T-helper 2 cell (primary cell): ENCODE measurements around the gene SLC9B2.
"Not testable (repeated sequence)": the region's sequence is repeated elsewhere in the genome, so short reads cannot be mapped to it uniquely, and the experiment has no call there.

Experiments
- DNase-seq, 5 experiments: peaks; one replicate each; pipeline versions ENCODE4 v3.0.0 to v3.0.0-alpha.2; 2012 to 2022

Gene SLC9B2

DNA sequence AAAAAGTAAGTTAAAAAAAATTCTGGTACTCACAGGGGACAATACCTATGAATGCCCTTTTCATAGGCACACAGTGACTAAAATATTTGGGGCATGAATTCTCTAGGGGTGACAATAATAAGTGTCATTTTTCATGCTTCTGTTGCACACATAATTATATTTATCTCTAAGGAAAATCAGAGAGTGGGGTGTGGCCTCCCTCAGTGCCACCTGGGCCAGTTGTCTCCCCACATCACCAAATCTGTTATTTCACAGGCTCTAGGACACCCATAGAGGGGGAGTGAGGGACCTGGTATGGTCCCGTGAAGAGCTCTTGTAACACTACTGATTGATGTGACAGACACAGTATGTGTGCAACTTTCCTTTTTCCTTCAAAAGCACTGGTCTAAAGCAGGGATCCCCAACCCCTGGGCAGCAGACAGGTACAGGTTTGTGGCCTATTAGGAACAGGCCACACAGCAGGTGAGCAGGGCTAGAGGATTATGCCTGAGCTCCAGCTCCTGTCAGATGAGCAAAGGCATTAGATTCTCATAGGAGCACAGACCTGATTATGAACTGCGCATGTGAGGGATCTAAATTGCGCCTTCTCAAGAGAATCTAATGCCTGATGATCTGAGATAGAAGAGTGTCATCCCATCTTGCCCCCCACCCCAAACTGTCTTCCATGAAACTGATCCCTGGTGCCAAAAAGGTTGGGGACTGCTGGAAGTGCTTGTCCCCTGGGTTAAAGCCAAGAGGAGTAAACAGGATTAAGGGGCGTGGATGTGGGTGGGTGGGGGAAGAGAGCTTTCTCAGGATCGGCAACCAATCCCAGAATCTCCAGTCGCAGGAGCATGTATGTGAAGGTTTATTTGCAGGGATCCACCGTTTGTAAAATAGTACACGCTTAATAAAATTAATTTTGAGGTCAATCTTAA, 57.9 kb downstream of the SLC9B2 start:
- DNase-seq: peak in 1 of 5 experiments; percentile 20

DNA sequence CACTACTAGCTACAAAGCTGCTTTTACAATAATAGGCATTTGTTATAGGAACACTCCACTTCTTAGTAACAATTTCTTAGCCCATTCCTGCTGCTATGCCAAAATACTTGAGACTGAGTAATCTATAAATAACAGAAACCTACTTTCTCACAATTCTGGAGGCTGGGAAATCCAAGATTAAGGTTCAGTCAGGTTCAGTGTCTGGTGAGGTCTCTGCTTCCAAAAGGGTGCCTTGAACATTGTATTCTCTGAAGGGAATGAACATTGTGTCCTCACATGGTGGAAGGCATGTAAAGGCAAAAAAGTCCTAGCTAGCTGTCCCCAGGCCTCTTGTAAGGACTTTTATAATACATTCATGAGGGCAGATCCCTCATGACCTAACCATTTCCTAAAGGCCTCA, 64.0 kb downstream of the SLC9B2 start:
- no peak for DNase-seq

DNA sequence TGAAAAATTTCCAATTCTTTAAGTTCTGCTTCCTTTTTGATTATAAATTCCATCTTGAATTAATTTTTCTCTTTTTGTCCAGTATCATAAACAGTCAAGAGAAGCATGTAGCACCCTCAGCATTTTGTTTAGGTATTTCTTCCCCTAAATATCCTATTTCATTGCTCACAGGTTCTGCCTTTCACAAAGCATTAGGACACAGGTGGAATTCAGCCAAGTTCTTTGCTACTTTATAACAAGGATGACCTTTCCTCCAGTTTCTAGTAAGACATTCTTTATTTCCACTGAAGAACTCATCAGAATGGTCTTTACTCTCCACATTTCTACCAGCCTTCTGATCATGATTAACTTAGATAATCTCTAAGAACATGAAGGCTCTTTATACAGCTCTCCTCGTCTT, 64.5 kb downstream of the SLC9B2 start:
- DNase-seq: no peak

- DNase-seq: no peak
These were observed 65.1 kb downstream of the SLC9B2 start for GRCh38 chr4:103011378-103012025.

- DNase-seq: no peak
These were observed 65.8 kb downstream of the SLC9B2 start for GRCh38 chr4:103010804-103011203.

DNA sequence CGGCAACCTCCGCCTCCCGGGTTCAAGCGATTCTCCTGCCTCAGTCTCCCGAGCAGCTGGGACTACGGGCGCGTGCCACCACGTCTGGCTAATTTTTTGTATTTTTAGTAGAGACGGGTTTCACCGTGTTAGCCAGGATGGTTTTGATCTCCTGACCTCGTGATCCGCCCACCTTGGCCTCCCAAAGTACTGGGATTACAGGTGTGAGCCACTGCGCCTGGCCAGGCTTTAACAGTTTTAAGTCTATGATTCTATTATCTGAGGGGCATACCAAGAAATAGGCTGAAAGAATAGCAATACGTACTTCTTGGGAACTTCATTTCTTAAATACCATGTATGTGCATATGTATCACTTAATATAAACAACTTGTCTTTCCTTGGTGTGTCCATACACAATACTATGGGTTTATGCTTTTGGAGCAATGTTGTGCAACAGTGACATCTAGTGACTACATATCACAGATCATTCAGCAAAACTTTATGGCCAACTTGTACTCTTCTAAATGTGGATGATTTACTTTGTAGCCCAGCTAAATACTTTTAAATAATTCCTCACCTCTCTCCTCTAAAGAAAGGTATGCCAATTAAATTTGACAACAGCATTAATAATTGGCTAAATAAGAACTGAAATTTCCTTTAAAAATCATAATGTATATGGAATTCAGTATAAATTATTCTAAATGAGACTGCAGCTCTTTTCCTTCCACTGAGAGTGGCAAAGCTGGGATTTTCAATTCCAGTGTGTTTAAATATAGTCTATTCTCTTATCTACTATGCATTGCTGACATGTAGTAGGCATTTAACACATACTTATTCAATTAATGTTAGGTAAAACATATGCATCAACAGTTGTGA, 67.5 kb downstream of the SLC9B2 start:
- DNase-seq: peak in 2 of 5 experiments; percentile 20 to 78

GRCh38 chr4:103002551-103002950, 74.0 kb downstream of the SLC9B2 start:
- no peak for DNase-seq

- no peak for DNase-seq
These were observed 81.8 kb downstream of the SLC9B2 start for GRCh38 chr4:102994803-102995202.

DNA sequence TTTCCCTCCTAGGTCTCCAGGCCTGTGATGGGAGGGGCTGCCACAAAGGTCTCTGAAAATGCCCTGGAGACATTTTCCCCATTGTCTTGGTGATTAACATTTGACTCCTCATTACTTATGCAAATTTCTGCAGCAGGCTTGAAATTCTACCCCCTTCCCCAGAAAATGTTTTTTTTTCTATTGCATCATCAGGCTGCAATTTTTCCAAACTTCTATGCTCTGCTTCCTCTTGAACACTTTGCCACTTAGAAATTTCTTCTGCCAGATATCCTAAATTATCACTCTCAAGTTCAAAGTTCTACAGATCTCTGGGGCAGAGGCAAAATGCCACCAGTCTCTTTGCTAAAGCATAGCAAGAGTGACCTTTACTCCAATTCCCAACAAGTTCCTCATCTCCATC, 82.6 kb downstream of the SLC9B2 start:
- DNase-seq: not testable (repeated sequence)

GRCh38 chr4:102988429-102989020, 88.0 kb downstream of the SLC9B2 start:
- DNase-seq: no peak

DNA sequence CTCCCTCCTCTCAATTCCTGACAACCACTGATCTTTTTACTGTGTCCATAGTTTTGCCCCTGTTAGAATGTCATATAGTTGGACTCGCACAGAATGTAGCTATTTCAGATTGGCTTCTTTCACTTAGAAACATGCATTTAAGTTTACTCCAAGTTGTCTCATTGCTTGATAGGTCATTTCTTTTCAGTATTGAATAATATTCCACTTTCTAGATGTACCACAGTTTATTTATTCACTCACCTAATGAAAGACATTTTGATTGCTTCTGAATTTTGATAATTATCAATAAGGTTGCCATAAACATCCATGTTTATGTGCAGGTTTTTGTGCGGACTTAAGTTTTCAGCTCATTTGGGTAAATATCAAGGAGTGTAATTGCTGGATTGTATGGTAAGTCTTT, 95.6 kb downstream of the SLC9B2 start:
- DNase-seq: no peak
